Testis (tissue), 2 donors: ENCODE results near the gene GLIS1.

Source experiments
- POLR2A ChIP-seq: fragments of 450-650 bp; IDR thresholded peaks from one replicate; pipeline ENCODE4 v1.6.1; 2017; ENCODE audit warnings: antibody characterized with exemption, mild to moderate bottlenecking, moderate library complexity
- TF ChIP-seq, protein P1 (sequence below), 3 experiments: fragments of 450-650 bp in 2 of 3; fragments of 200-600 bp in 1 of 3; sonication (generic) in 1 of 3; IDR thresholded peaks; one replicate each; pipeline ENCODE4 v1.5.1; 2016 to 2019; ENCODE audit warnings: antibody characterized with exemption in 3 of 3, mild to moderate bottlenecking in 2 of 3, moderate library complexity in 1 of 3

GRCh38 chr1:53553734-53554509 lies 185.0 kb downstream of the GLIS1 start:
- TF ChIP-seq, protein P1, sequence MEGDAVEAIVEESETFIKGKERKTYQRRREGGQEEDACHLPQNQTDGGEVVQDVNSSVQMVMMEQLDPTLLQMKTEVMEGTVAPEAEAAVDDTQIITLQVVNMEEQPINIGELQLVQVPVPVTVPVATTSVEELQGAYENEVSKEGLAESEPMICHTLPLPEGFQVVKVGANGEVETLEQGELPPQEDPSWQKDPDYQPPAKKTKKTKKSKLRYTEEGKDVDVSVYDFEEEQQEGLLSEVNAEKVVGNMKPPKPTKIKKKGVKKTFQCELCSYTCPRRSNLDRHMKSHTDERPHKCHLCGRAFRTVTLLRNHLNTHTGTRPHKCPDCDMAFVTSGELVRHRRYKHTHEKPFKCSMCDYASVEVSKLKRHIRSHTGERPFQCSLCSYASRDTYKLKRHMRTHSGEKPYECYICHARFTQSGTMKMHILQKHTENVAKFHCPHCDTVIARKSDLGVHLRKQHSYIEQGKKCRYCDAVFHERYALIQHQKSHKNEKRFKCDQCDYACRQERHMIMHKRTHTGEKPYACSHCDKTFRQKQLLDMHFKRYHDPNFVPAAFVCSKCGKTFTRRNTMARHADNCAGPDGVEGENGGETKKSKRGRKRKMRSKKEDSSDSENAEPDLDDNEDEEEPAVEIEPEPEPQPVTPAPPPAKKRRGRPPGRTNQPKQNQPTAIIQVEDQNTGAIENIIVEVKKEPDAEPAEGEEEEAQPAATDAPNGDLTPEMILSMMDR (IDR thresholded peaks at IDR 0.05) = no peak
- TF ChIP-seq POLR2A = no peak
